ENCODE results near the gene FASTKD3.

GRCh38 chr5:7902666-7903625, 34.1 kb upstream of the FASTKD3 start:
- TF ChIP-seq, protein P1, sequence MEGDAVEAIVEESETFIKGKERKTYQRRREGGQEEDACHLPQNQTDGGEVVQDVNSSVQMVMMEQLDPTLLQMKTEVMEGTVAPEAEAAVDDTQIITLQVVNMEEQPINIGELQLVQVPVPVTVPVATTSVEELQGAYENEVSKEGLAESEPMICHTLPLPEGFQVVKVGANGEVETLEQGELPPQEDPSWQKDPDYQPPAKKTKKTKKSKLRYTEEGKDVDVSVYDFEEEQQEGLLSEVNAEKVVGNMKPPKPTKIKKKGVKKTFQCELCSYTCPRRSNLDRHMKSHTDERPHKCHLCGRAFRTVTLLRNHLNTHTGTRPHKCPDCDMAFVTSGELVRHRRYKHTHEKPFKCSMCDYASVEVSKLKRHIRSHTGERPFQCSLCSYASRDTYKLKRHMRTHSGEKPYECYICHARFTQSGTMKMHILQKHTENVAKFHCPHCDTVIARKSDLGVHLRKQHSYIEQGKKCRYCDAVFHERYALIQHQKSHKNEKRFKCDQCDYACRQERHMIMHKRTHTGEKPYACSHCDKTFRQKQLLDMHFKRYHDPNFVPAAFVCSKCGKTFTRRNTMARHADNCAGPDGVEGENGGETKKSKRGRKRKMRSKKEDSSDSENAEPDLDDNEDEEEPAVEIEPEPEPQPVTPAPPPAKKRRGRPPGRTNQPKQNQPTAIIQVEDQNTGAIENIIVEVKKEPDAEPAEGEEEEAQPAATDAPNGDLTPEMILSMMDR (IDR thresholded peaks at IDR 0.05): no peak
- TF ChIP-seq POLR2A (IDR thresholded peaks at IDR 0.05): no peak

All from esophagus squamous epithelium (tissue), 4 donors.